Measurements from ENCODE around the gene COX7A1. TPM values are rescaled to one million over a fixed set of nuclear protein-coding genes. Genes with fewer than 3 reads are reported as not detected.

COX7A1 gene
- total RNA-seq, 1 donor from 2014 or later, result not detected

GRCh38 chr19:36110487-36111199 lies 41.6 kb downstream of the COX7A1 start, which contains the start of gene OVOL3:
OVOL3 (plus strand) TSS chr19:36111143; CDS start chr19:36111203, 60 bp downstream.
- no peak within 1 kb of the TSS for H3K27ac Mint-ChIP-seq (ENCODE audit: unreplicated experiment)
- H3K9me3 Mint-ChIP-seq (ENCODE audit: low read depth), result no peaks in the 10 kb centered on the region
- no peak within 1 kb of the TSS for H3K4me3 Mint-ChIP-seq (ENCODE audit: unreplicated experiment)
- peaks cover 5% of the 10 kb centered on the region for H3K36me3 Mint-ChIP-seq (ENCODE audit: low read depth)
- no peak for DNase-seq (ENCODE audit: low spot score)
- H3K4me1 Mint-ChIP-seq (ENCODE audit: low read depth), result peaks cover 14% of the 10 kb centered on the region
- no peak for TF ChIP-seq CTCF (IDR thresholded peaks at IDR 0.05)
- no peaks in the 10 kb centered on the region for H3K27me3 Mint-ChIP-seq (ENCODE audit: low read depth)

- no peak for DNase-seq (ENCODE audit: low spot score)
- H3K4me1 Mint-ChIP-seq (ENCODE audit: low read depth), result peaks cover 7% of the 10 kb centered on the region
- no peaks in the 10 kb centered on the region for H3K9me3 Mint-ChIP-seq (ENCODE audit: low read depth)
- no peak overlapping the region for H3K4me3 Mint-ChIP-seq (ENCODE audit: unreplicated experiment)
- TF ChIP-seq CTCF (IDR thresholded peaks at IDR 0.05), result no peak
- peaks cover 5% of the 10 kb centered on the region for H3K36me3 Mint-ChIP-seq (ENCODE audit: low read depth)
- no peak overlapping the region for H3K27ac Mint-ChIP-seq (ENCODE audit: unreplicated experiment)
- H3K27me3 Mint-ChIP-seq (ENCODE audit: low read depth), result no peaks in the 10 kb centered on the region
These were observed 43.6 kb downstream of the COX7A1 start for GRCh38 chr19:36108684-36109083.

GRCh38 chr19:36106991-36107390 lies 45.3 kb downstream of the COX7A1 start:
- Mint-ChIP-seq H3K4me3 (ENCODE audit: unreplicated experiment) (no peak overlapping the region), H3K27me3 (ENCODE audit: low read depth) (no peaks in the 10 kb centered on the region), H3K9me3 (ENCODE audit: low read depth) (no peaks in the 10 kb centered on the region), H3K4me1 (ENCODE audit: low read depth) (no peaks in the 10 kb centered on the region), H3K36me3 (ENCODE audit: low read depth) (peaks cover 3% of the 10 kb centered on the region), H3K27ac (ENCODE audit: unreplicated experiment) (no peak overlapping the region)
- TF ChIP-seq CTCF (IDR thresholded peaks at IDR 0.05), result no peak
- no peak for DNase-seq (ENCODE audit: low spot score)

- no peaks in the 10 kb centered on the region for H3K27me3 Mint-ChIP-seq (ENCODE audit: low read depth)
- no peak overlapping the region for H3K4me3 Mint-ChIP-seq (ENCODE audit: unreplicated experiment)
- H3K36me3 Mint-ChIP-seq (ENCODE audit: low read depth), result peaks cover 2% of the 10 kb centered on the region
- no peaks in the 10 kb centered on the region for H3K9me3 Mint-ChIP-seq (ENCODE audit: low read depth)
- no peak for TF ChIP-seq CTCF (IDR thresholded peaks at IDR 0.05)
- H3K4me1 Mint-ChIP-seq (ENCODE audit: low read depth), result no peaks in the 10 kb centered on the region
- no peak for DNase-seq (ENCODE audit: low spot score)
- no peak overlapping the region for H3K27ac Mint-ChIP-seq (ENCODE audit: unreplicated experiment)
These were observed 45.8 kb downstream of the COX7A1 start for GRCh38 chr19:36106441-36106840.

- TF ChIP-seq CTCF (IDR thresholded peaks at IDR 0.05), result no peak
- H3K4me1 Mint-ChIP-seq (ENCODE audit: low read depth), result no peaks in the 10 kb centered on the region
- DNase-seq (ENCODE audit: low spot score), result no peak
- peaks cover 2% of the 10 kb centered on the region for H3K36me3 Mint-ChIP-seq (ENCODE audit: low read depth)
- no peak overlapping the region for H3K4me3 Mint-ChIP-seq (ENCODE audit: unreplicated experiment)
- no peaks in the 10 kb centered on the region for H3K9me3 Mint-ChIP-seq (ENCODE audit: low read depth)
- no peak overlapping the region for H3K27ac Mint-ChIP-seq (ENCODE audit: unreplicated experiment)
- no peaks in the 10 kb centered on the region for H3K27me3 Mint-ChIP-seq (ENCODE audit: low read depth)
These were observed 48.2 kb downstream of the COX7A1 start for GRCh38 chr19:36103842-36104552.
